ENCODE results near the gene LIME1.

Gene LIME1

GRCh38 chr20:63737945-63738686, 1.7 kb downstream of the LIME1 start:
- DNase-seq (ENCODE audit: low read depth in 2 of 2, low spot score in 1 of 2), result no peak

DNA sequence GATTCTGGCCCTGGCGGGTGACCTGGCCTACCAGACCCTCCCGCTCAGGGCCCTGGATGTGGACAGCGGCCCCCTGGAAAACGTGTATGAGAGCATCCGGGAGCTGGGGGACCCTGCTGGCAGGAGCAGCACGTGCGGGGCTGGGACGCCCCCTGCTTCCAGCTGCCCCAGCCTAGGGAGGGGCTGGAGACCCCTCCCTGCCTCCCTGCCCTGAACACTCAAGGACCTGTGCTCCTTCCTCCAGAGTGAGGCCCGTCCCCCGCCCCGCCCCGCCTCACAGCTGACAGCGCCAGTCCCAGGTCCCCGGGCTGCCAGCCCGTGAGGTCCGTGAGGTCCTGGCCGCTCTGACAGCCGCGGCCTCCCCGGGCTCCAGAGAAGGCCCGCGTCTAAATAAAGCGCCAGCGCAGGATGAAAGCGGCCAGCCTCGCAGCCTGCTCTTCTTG, 2.2 kb downstream of the LIME1 start:
- DNase-seq (ENCODE audit: low read depth in 2 of 2, low spot score in 1 of 2), result no peak

DNA sequence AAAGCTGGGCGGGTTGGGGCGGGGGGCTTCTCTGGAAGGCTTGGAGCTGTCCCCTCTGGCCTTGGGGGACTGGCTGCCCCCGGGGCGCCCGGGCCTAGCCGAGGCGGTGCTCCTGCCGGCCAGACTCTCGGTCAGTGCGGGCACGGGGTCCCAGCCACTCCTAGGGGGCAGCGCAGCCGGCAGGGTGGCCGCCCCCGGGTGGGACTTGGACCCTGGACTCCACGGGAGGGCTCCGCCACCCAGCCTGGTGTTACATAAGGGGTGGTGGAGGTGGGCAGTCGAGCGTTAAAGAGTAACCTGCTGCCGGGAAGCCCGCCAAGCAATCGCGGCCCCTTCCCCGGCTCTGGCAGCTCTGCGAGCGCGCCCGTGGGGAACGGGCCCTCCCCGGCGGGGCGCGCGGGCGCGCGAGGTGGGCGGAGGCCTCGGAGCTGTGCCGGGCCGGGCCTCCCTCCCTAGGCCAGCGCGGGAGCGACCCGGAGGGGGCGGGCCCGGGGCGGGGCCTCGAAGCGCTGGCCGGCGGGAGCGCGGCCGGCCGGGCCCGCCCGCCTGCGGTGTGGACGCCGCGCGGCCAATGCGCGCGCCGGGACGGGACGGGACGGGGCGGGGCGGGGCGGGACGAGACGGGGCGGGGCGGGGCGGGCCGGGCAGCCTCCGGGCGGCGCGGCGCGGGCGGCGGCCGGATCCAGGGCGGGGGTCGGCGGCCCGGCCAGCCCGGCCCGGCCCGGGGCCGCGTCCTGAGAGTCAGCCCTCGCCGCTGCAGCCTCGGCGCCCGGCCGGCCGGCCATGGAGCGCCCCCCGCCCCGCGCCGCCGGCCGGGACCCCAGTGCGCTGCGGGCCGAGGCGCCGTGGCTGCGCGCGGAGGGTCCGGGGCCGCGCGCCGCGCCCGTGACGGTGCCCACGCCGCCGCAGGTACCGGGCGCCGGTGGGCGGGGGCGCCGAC, 2.9 kb downstream of the LIME1 start, which contains the start of gene SLC2A4RG:
Gene SLC2A4RG (plus strand): TSS at position 647 of the 940 bp plus-strand sequence. CDS start 137 bp downstream, at position 784.
- no peak for DNase-seq (ENCODE audit: low read depth in 2 of 2, low spot score in 1 of 2)

- no peak for DNase-seq (ENCODE audit: low read depth in 2 of 2, low spot score in 1 of 2)
Observed at GRCh38 chr20:63740070-63740626, 3.7 kb downstream of the LIME1 start.

GRCh38 chr20:63740627-63741353, 4.3 kb downstream of the LIME1 start:
- no peak for DNase-seq (ENCODE audit: low read depth in 2 of 2, low spot score in 1 of 2)

- no peak for DNase-seq (ENCODE audit: low read depth in 2 of 2, low spot score in 1 of 2)
Observed at GRCh38 chr20:63741354-63741675, 4.9 kb downstream of the LIME1 start.

DNA sequence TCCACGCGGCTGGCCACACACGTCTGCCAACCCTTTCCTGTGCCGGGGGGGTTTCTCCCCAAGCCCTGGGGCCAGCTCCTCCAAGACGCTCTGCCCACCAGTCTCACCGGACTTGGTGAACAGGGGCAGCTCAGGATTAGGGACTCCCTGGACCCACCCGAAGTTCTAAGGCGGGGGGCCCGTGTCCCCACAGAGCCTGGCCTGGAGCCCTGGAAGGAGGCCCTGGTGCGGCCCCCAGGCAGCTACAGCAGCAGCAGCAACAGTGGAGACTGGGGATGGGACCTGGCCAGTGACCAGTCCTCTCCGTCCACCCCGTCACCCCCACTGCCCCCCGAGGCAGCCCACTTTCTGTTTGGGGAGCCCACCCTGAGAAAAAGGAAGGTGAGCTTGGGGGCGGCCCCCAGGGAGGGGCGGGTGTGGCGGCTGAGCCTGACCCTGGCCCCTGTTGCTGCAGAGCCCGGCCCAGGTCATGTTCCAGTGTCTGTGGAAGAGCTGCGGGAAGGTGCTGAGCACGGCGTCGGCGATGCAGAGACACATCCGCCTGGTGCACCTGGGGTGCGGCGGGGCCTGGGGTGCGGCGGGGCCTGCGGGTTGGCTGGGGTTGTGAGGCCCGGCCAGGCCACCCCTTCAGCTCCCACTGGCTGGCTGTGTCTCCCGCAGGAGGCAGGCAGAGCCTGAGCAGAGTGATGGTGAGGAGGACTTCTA, 5.4 kb downstream of the LIME1 start:
- no peak for DNase-seq (ENCODE audit: low read depth in 2 of 2, low spot score in 1 of 2)

- no peak for DNase-seq (ENCODE audit: low read depth in 2 of 2, low spot score in 1 of 2)
Observed at GRCh38 chr20:63742381-63743024, 6.0 kb downstream of the LIME1 start.

- no peak for DNase-seq (ENCODE audit: low read depth in 2 of 2, low spot score in 1 of 2)
Observed at GRCh38 chr20:63743210-63743970, 6.9 kb downstream of the LIME1 start.

DNA sequence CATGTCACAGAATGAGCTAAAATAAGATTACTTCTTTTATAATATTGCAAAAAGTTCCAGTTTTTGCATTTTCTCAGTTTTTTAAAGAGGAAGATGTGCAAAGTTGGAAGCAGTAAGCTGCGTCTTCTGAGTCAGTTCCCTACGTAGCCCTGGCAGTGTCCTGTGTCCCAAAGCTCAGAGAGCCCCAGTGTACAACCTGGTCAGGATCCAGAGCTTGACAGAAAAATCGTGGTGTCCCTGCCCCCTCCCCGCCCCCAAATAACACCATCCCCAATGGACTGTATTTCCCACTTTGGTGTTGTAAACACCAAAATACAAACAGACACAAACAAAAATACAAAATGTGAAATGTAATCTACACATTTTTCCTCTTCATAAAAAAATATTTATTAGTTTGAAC, 7.7 kb downstream of the LIME1 start:
- no peak for DNase-seq (ENCODE audit: low read depth in 2 of 2, low spot score in 1 of 2)

GRCh38 chr20:63744574-63745423, 8.3 kb downstream of the LIME1 start:
- DNase-seq (ENCODE audit: low read depth in 2 of 2, low spot score in 1 of 2), result no peak

- no peak for DNase-seq (ENCODE audit: low read depth in 2 of 2, low spot score in 1 of 2)
Observed at GRCh38 chr20:63745424-63745805, 9.0 kb downstream of the LIME1 start.

- no peak for DNase-seq (ENCODE audit: low read depth in 2 of 2, low spot score in 1 of 2)
Observed at GRCh38 chr20:63745961-63746731, 9.7 kb downstream of the LIME1 start.

DNA sequence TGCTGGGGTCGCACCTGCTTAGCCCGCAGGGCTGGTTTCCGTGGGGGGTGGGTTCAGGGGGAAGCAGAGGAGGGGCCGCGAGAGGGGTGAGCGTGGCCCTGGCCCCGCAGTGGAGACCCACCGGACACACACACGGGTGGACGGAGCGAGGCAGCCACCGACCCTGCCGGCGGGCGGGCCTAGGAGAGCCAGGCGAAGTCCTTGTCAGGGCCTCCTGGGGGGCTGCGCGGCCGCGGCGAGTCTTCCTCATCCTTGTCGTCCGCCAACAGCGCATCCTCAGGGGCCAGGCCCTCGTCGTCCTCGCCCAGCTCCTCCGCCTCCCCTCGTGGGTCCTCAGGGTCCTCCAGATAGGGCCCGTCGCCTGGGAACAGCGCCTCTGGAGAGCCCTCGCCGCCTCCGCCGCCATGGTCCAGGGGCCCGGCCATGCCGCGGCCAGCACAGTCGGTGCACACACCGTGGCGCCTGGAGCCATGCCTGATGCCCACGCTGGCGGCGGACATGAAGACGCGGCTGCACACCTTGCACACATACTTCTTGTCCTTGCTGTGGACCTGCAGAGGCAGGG, 10.4 kb downstream of the LIME1 start:
- no peak for DNase-seq (ENCODE audit: low read depth in 2 of 2, low spot score in 1 of 2)

DNA sequence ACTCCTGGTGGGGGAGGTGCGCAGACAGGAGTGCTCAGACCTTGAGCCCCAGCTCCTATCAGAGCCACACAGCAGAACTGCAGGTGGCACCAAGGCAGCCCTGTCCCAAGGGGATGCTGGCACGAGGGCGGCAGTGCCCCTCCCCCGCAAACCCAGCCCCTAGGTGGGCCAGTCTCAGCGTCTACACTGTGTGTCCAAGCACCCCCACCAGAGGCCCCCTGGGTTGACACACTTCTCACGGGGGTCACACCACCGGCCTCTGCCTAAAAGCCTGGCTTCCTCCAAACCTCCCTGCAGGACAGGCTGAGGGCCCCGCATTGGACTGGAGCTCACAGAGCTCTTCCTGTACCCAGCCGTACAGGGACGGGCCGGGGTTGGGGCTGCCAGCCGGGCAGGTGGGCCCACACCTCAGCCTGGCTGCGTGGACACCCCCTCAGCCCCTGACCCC, 11.2 kb downstream of the LIME1 start:
- no peak for DNase-seq (ENCODE audit: low read depth in 2 of 2, low spot score in 1 of 2)

- no peak for DNase-seq (ENCODE audit: low read depth in 2 of 2, low spot score in 1 of 2)
Observed at GRCh38 chr20:63748070-63748933, 11.8 kb downstream of the LIME1 start.
